AG09309 (cell line): Measurements from ENCODE around the gene GPR107.

ENCODE experiments used
- DNase-seq: peaks from one replicate; pipeline ENCODE4 v3.0.0-alpha.2; 2010; ENCODE audit warnings: low read depth
- H3K4me3 ChIP-seq: 2 replicates; pipeline ENCODE4 v1.5.1; 2011; ENCODE audit warnings: mild to moderate bottlenecking, low read depth, low read length, moderate library complexity; ENCODE audit not compliant: control insufficient read depth
- TF ChIP-seq, protein P1 (sequence below): IDR thresholded peaks from 2 replicates; pipeline ENCODE4 v1.5.1; 2011; ENCODE audit warnings: mild to moderate bottlenecking, low read depth, low read length, inconsistent platforms; ENCODE audit not compliant: insufficient read depth, control insufficient read depth; ENCODE audit errors: missing control alignments

Gene GPR107

GRCh38 chr9:130187523-130187846 lies 133.8 kb downstream of the GPR107 start:
- TF ChIP-seq, protein P1, sequence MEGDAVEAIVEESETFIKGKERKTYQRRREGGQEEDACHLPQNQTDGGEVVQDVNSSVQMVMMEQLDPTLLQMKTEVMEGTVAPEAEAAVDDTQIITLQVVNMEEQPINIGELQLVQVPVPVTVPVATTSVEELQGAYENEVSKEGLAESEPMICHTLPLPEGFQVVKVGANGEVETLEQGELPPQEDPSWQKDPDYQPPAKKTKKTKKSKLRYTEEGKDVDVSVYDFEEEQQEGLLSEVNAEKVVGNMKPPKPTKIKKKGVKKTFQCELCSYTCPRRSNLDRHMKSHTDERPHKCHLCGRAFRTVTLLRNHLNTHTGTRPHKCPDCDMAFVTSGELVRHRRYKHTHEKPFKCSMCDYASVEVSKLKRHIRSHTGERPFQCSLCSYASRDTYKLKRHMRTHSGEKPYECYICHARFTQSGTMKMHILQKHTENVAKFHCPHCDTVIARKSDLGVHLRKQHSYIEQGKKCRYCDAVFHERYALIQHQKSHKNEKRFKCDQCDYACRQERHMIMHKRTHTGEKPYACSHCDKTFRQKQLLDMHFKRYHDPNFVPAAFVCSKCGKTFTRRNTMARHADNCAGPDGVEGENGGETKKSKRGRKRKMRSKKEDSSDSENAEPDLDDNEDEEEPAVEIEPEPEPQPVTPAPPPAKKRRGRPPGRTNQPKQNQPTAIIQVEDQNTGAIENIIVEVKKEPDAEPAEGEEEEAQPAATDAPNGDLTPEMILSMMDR, result no peak
- H3K4me3 ChIP-seq, result no peak overlapping the region
- no peak for DNase-seq

GRCh38 chr9:130188860-130189481 lies 135.3 kb downstream of the GPR107 start:
- H3K4me3 ChIP-seq, result no peak overlapping the region
- TF ChIP-seq, protein P1, result no peak
- DNase-seq, result no peak
